ENCODE results near the gene ZNF554.

- TF ChIP-seq MAX (IDR thresholded peaks at IDR 0.05; ENCODE audit: insufficient read depth, insufficient read length) (no peak), CTCF (IDR thresholded peaks at IDR 0.05; ENCODE audit: extremely low read depth in 1 of 2, insufficient read depth in 1 of 2, low read depth in 1 of 2, low read length in 2 of 2) (no peak), POLR2AphosphoS5 (IDR thresholded peaks at IDR 0.05; ENCODE audit: insufficient read depth, low read depth, low read length) (no peak), POLR2A (IDR thresholded peaks at IDR 0.05; ENCODE audit: low read depth, low read length) (no peak), JUN (IDR thresholded peaks at IDR 0.05; ENCODE audit: borderline replicate concordance, insufficient read depth, insufficient read length, low read depth) (no peak), EZH2 (IDR thresholded peaks at IDR 0.05; ENCODE audit: borderline replicate concordance, low read depth, low read length, severe bottlenecking) (no peak), MYC (IDR thresholded peaks at IDR 0.05; ENCODE audit: low read depth, low read length) (no peak), FOS (IDR thresholded peaks at IDR 0.05; ENCODE audit: borderline replicate concordance, insufficient read depth, low read length) (no peak)
These were observed 17.8 kb downstream of the ZNF554 start for GRCh38 chr19:2837430-2837829.

All from endothelial cell of umbilical vein (primary cell).